ACC112 (cell line): ENCODE measurements around the gene KNL1.
"Not testable (repeated sequence)": the region's sequence is repeated elsewhere in the genome, so short reads cannot be mapped to it uniquely, and the experiment has no call there.

Experiments used
- H2AFZ ChIP-seq: fragments of 200-600 bp; sonication (generic); one replicate; pipeline ENCODE4 v1.6.0; 2017; ENCODE audit warnings: antibody characterized with exemption, low read length; ENCODE audit not compliant: unreplicated experiment
- H3K27ac ChIP-seq: fragments of 200-600 bp; sonication (generic); 2 replicates; pipeline ENCODE4 v1.5.1; 2014; ENCODE audit warnings: low read depth, mild to moderate bottlenecking, antibody characterized with exemption, low read length, moderate library complexity
- H3K27me3 ChIP-seq: fragments of 200-600 bp; sonication (generic); 2 replicates; pipeline ENCODE4 v1.6.1; 2014; ENCODE audit warnings: mild to moderate bottlenecking, antibody characterized with exemption, low read length, moderate library complexity, mixed read lengths; ENCODE audit not compliant: insufficient read depth
- H3K36me3 ChIP-seq: fragments of 200-600 bp; sonication (generic); 2 replicates; pipeline ENCODE4 v1.6.1; 2016; ENCODE audit warnings: mild to moderate bottlenecking, antibody characterized with exemption, low read length, moderate library complexity, mixed read lengths; ENCODE audit not compliant: insufficient read depth
- H3K4me1 ChIP-seq: fragments of 200-600 bp; sonication (generic); one replicate; pipeline ENCODE4 v1.6.1; 2016; ENCODE audit warnings: low read length, mixed read lengths; ENCODE audit not compliant: insufficient read depth, unreplicated experiment, control insufficient read depth
- H3K4me3 ChIP-seq: fragments of 200-600 bp; sonication (generic); 2 replicates; pipeline ENCODE4 v1.5.1; 2014; ENCODE audit warnings: mild to moderate bottlenecking, low read depth, low read length
- H3K79me2 ChIP-seq: fragments of 200-600 bp; sonication (generic); one replicate; pipeline ENCODE4 v1.6.0; 2016; ENCODE audit warnings: low read length; ENCODE audit not compliant: control insufficient read depth, unreplicated experiment, insufficient read depth

The KNL1 gene

GRCh38 chr15:40664909-40665308 is 70.9 kb downstream of the KNL1 start:
- Histone ChIP-seq H3K4me3 (no peak overlapping the region), H3K27me3 (no peaks in the 10 kb centered on the region), H3K36me3 (peaks cover 8% of the 10 kb centered on the region; the same call in 1 of the 2 replicates), H2AFZ (no peak overlapping the region), H3K79me2 (no peaks in the 10 kb centered on the region), H3K27ac (no peak overlapping the region), H3K4me1 (no peaks in the 10 kb centered on the region)

GRCh38 chr15:40676290-40676689 is 82.2 kb downstream of the KNL1 start:
- H3K27me3 ChIP-seq, H3K36me3 ChIP-seq, H3K4me3 ChIP-seq, H3K27ac ChIP-seq, H2AFZ ChIP-seq, H3K4me1 ChIP-seq, H3K79me2 ChIP-seq: not testable (repeated sequence)

DNA sequence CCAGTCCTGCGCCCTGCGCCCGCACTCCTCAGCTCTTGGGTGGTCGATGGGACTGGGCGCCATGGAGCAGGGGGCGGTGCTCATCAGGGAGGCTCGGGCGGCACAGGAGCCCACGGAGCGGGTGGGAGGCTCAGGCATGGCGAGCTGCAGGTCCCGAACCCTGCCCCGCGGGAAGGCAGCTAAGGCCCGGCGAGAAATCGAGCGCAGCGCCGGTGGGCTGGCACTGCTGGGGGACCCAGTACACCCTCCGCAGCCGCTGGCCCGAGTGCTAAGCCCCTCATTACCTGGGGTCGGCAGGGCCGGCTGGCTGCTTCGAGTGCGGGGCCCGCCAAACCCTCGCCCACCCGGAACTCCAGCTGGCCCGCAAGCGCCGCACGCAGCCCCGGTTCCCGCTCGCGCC is 82.9 kb downstream of the KNL1 start:
- not testable (repeated sequence) for H3K36me3 ChIP-seq, H3K27me3 ChIP-seq, H2AFZ ChIP-seq, H3K79me2 ChIP-seq, H3K27ac ChIP-seq, H3K4me1 ChIP-seq, H3K4me3 ChIP-seq

- Histone ChIP-seq H2AFZ (no peak overlapping the region), H3K4me1 (no peaks in the 10 kb centered on the region), H3K79me2 (no peaks in the 10 kb centered on the region), H3K4me3 (no peak overlapping the region), H3K27me3 (no peaks in the 10 kb centered on the region), H3K27ac (no peak overlapping the region), H3K36me3 (no peaks in the 10 kb centered on the region)
These were observed 86.1 kb downstream of the KNL1 start for GRCh38 chr15:40680151-40680550.

DNA sequence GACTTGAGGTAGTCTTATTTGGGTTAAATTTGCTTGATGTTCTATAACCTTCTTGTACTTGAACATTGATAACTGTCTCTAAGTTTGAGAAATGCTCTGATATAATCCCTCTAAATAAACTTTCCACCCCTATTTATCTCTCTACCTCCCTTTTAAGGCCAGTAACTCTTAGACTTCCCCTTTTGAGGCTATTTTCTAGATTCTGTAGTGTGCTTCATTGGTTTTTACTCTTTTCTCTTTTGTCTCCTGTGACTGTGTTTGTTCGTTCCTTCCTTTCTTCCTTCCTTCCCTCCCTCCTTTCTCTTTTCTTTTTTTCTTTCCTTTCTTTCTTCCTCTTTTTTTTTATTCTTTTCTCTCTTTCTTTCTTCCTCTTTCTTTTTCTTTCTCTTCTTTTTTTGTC is 86.9 kb downstream of the KNL1 start:
- not testable (repeated sequence) for H3K79me2 ChIP-seq, H3K4me3 ChIP-seq, H3K27ac ChIP-seq, H3K36me3 ChIP-seq, H2AFZ ChIP-seq, H3K27me3 ChIP-seq, H3K4me1 ChIP-seq

- Histone ChIP-seq H3K27ac (no peak overlapping the region), H2AFZ (no peak overlapping the region), H3K4me1 (no peaks in the 10 kb centered on the region), H3K79me2 (no peaks in the 10 kb centered on the region), H3K27me3 (no peaks in the 10 kb centered on the region), H3K36me3 (no peaks in the 10 kb centered on the region), H3K4me3 (no peak overlapping the region)
These were observed 90.3 kb downstream of the KNL1 start for GRCh38 chr15:40684381-40684780.

DNA sequence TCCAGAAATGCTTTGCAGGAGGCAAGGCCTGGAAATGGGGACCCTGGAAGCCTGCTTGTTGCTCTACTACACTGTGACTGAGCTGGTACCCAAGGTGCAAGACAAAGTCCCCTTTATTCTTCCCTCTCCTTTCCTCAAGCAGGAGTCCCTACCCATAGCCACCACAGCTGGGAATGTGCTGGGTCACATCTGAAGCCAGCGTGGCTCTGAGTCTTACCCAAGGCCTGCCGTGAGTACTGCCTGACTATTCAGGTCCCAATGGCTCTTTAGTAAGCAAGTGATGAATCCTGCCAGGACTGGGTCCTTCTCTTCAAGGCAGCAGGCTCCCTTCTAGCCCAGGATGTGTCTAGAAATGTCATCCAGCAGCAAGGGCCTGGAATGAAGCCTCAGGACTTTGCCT is 91.3 kb downstream of the KNL1 start:
- H3K27ac ChIP-seq, result no peak overlapping the region
- H3K4me1 ChIP-seq, result no peaks in the 10 kb centered on the region
- no peaks in the 10 kb centered on the region for H3K79me2 ChIP-seq
- H3K27me3 ChIP-seq, result no peaks in the 10 kb centered on the region
- H3K36me3 ChIP-seq, result no peaks in the 10 kb centered on the region
- no peak overlapping the region for H3K4me3 ChIP-seq
- no peak overlapping the region for H2AFZ ChIP-seq

DNA sequence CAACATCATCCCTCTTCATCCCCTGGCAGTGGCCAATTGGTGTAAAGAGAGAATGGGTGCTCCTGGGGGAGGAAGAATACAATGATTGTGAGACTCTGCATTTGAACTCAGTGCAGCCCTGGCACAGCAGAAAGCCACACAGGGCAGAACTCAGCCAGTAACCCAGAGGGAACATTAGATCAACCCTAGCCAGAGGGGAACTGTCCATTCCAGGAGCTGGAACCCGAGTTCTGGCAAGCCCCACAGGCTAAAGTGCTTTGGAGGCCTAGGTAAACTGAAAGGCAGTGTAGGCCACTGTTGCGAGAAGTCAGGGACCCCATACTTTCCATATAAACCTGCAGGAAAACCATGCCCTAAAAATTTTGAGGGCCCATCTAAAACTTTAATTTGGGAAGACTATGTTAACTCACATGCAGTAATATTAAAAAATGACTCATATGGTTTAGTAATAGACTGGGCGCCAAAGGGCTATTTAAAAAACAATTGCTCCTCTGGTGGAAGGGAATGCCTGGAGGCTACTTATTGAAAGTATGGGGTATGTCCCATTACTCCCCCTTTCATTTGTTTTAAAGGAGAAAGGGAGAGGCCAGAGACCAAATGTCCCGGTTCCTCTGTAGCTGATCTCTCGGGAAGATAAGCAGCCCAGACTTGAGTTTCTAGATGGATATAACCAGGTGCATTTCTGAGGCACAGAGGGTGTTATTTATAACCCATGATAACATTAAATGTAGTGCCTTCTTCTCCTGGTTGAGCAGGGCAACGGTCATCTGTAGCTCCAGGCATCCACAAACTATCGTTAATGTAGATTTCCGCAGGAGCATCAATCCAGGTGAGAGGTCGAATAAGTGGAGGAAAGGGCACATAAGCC is 95.1 kb downstream of the KNL1 start:
- H3K4me1 ChIP-seq, result peaks cover 3% of the 10 kb centered on the region
- H3K4me3 ChIP-seq, result no peak overlapping the region
- H3K36me3 ChIP-seq, result no peaks in the 10 kb centered on the region
- H2AFZ ChIP-seq, result no peak overlapping the region
- no peaks in the 10 kb centered on the region for H3K27me3 ChIP-seq
- H3K79me2 ChIP-seq, result no peaks in the 10 kb centered on the region
- no peak overlapping the region for H3K27ac ChIP-seq

DNA sequence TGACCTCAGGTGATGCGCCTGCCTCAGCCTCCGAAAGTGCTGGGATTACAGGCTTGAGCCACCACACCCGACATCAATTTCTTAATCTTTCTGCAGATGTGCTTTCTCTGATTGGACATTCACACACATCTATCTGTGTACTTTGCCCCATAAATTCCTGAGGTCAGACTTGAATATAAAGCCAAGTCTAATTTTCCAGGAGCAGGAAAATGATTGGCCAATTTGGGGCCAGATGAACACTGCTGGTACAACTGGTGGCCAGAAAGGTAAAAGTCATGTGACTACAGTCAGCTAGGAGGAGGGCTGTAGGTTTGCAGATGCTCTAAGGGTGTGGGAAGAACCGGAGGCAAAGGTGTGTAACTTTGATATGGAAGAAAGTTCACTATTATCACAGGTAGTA is 97.7 kb downstream of the KNL1 start:
- no peaks in the 10 kb centered on the region for H3K36me3 ChIP-seq
- peaks cover 16% of the 10 kb centered on the region for H3K79me2 ChIP-seq
- H3K27me3 ChIP-seq, result no peaks in the 10 kb centered on the region
- no peak overlapping the region for H3K4me3 ChIP-seq
- no peak overlapping the region for H2AFZ ChIP-seq
- peaks cover 10% of the 10 kb centered on the region for H3K4me1 ChIP-seq
- no peak overlapping the region for H3K27ac ChIP-seq

GRCh38 chr15:40693904-40694687 is 100.0 kb downstream of the KNL1 start:
- Histone ChIP-seq H3K4me1 (peaks cover 11% of the 10 kb centered on the region), H3K27ac (peak overlapping the region; percentile 86), H2AFZ (peak overlapping the region; percentile 86), H3K79me2 (peaks cover 25% of the 10 kb centered on the region), H3K36me3 (no peaks in the 10 kb centered on the region), H3K4me3 (peak overlapping the region; percentile 88), H3K27me3 (no peaks in the 10 kb centered on the region)
